GM18507 (cell line): ENCODE measurements around the gene ERP27.

Experiments used
- DNase-seq: peaks from one replicate; pipeline ENCODE4 v3.0.0; 2011; ENCODE audit warnings: low read depth; ENCODE audit not compliant: insufficient read length; ENCODE audit errors: extremely low spot score
- FAIRE-seq: peaks from 2 replicates; lab custom pipeline; 2011; peaks lifted over from hg19 to GRCh38; lab: Jason Lieb, UNC

Gene ERP27

GRCh38 chr12:14960548-14961465, 22.5 kb upstream of the ERP27 start:
- DNase-seq: peak; percentile 22
- FAIRE-seq: no peak

GRCh38 chr12:14959916-14960496, 21.7 kb upstream of the ERP27 start:
- peak; percentile 70 for FAIRE-seq
- no peak for DNase-seq

- DNase-seq (no peak), FAIRE-seq (no peak)
These were observed 21.1 kb upstream of the ERP27 start for GRCh38 chr12:14959463-14959862.

GRCh38 chr12:14959126-14959440, 20.7 kb upstream of the ERP27 start:
- no peak for DNase-seq
- FAIRE-seq: no peak

GRCh38 chr12:14958361-14959125, 20.2 kb upstream of the ERP27 start:
- DNase-seq (no peak), FAIRE-seq (peak; percentile 57)

- FAIRE-seq (peak; percentile 59), DNase-seq (no peak)
These were observed 19.3 kb upstream of the ERP27 start for GRCh38 chr12:14957551-14958168.

GRCh38 chr12:14956905-14957304, 18.6 kb upstream of the ERP27 start:
- DNase-seq: no peak
- FAIRE-seq: no peak

GRCh38 chr12:14956024-14956891, 17.9 kb upstream of the ERP27 start:
- FAIRE-seq: peak; percentile 91
- DNase-seq: no peak

- FAIRE-seq: peak; percentile 71
- DNase-seq: no peak
These were observed 15.9 kb upstream of the ERP27 start for GRCh38 chr12:14954269-14954668.

GRCh38 chr12:14953752-14954151, 15.4 kb upstream of the ERP27 start:
- no peak for FAIRE-seq
- DNase-seq: no peak

GRCh38 chr12:14952299-14952921, 14.1 kb upstream of the ERP27 start:
- no peak for DNase-seq
- FAIRE-seq: peak; percentile 95

- FAIRE-seq (no peak), DNase-seq (no peak)
These were observed 13.5 kb upstream of the ERP27 start for GRCh38 chr12:14951851-14952250.

GRCh38 chr12:14950982-14951746, 12.8 kb upstream of the ERP27 start:
- peak; percentile 31 for FAIRE-seq
- DNase-seq: no peak

GRCh38 chr12:14950421-14950820, 12.1 kb upstream of the ERP27 start:
- DNase-seq: no peak
- peak; percentile 72 for FAIRE-seq

GRCh38 chr12:14949631-14950030, 11.3 kb upstream of the ERP27 start:
- FAIRE-seq (peak; percentile 75), DNase-seq (no peak)

- DNase-seq (peak; percentile 69), FAIRE-seq (peak; percentile 98)
These were observed 10.3 kb upstream of the ERP27 start for GRCh38 chr12:14948672-14949071.

- FAIRE-seq: no peak
- no peak for DNase-seq
These were observed 8.5 kb upstream of the ERP27 start for GRCh38 chr12:14946861-14947260.

- DNase-seq (no peak), FAIRE-seq (peak; percentile 35)
These were observed 7.8 kb upstream of the ERP27 start for GRCh38 chr12:14946162-14946561.
